ENCODE measurements around the gene CD226.
"Not testable (repeated sequence)": the region's sequence is repeated elsewhere in the genome, so short reads cannot be mapped to it uniquely, and the experiment has no call there.

CD226 gene

DNA sequence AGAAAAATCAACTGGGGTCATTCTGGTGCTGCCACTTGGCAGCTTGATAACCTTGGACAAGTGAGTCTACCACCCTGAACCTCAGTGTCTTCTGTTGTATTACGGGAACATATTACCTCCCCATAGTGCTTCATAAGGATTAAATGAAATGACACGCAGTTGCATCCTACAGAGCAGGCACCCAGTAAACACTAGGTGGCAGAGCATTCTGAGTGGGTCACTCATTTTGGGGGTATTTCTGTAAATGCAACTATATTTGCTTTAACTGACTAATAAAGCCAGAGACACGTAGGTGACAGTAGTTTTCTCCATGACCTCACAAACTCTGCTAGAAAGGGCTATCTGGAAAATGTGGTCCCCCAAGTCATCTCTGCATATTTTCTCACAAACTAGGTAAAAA, 4.7 kb downstream of the CD226 start:
- no peak for DNase-seq (ENCODE audit: low spot score)
- TF ChIP-seq CTCF (IDR thresholded peaks at IDR 0.05; ENCODE audit: borderline replicate concordance, control extremely low read depth, extremely low read depth, insufficient read depth, missing control alignments): peak; percentile 9
- in situ Hi-C loops (cut with MboI; ENCODE audit: low sequenced_read_pairs, unreplicated experiment): no loop called here

DNA sequence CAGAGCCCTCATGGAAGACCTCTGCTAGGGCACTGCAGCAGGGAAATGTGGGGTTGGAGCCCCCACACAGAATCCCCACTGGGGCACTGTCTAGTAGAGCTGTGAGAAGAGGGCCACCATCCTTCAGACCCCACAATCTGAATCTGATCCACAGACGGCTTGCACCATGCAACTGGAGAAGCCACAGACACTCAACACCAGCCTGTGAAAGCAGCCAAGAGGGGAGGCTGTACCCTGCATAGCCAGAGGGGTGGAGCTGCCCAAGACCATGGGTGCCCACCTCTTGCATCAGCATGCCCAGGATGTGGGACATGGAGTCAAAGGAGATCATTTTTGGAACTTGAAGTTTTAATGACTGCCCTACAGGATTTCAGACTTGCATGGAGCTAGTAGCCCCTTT, 6.5 kb downstream of the CD226 start:
- TF ChIP-seq CTCF (IDR thresholded peaks at IDR 0.05; ENCODE audit: borderline replicate concordance, control extremely low read depth, extremely low read depth, insufficient read depth, missing control alignments): no peak
- no peak for DNase-seq (ENCODE audit: low spot score)
- in situ Hi-C loops (cut with MboI; ENCODE audit: low sequenced_read_pairs, unreplicated experiment): no loop called here

DNA sequence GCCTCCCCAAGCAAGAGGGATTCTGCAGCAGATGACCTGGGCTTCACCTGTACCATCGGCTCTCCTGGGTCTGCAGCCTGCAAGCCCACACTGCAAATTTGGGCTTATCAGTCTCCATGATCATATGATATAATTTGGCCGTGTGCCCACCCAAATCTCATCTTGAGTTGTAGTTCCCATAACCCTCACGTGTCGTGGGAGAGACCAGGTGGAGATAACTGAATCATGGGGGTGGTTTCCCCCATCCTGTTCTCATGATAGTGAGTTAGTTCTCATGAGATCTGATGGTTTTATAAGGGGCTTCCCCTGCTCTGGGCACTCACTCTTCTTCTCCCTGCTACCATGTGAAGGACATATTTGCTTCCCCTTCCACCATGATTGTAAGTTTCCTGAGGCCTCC, 7.9 kb downstream of the CD226 start:
- DNase-seq (ENCODE audit: low spot score); in situ Hi-C loops (cut with MboI; ENCODE audit: low sequenced_read_pairs, unreplicated experiment): not testable (repeated sequence)

- TF ChIP-seq CTCF (IDR thresholded peaks at IDR 0.05; ENCODE audit: borderline replicate concordance, control extremely low read depth, extremely low read depth, insufficient read depth, missing control alignments): no peak
- in situ Hi-C loops (cut with MboI; ENCODE audit: low sequenced_read_pairs, unreplicated experiment): no loop called here
- no peak for DNase-seq (ENCODE audit: low spot score)
Observed at GRCh38 chr18:69936191-69936558, 11.5 kb downstream of the CD226 start.

DNA sequence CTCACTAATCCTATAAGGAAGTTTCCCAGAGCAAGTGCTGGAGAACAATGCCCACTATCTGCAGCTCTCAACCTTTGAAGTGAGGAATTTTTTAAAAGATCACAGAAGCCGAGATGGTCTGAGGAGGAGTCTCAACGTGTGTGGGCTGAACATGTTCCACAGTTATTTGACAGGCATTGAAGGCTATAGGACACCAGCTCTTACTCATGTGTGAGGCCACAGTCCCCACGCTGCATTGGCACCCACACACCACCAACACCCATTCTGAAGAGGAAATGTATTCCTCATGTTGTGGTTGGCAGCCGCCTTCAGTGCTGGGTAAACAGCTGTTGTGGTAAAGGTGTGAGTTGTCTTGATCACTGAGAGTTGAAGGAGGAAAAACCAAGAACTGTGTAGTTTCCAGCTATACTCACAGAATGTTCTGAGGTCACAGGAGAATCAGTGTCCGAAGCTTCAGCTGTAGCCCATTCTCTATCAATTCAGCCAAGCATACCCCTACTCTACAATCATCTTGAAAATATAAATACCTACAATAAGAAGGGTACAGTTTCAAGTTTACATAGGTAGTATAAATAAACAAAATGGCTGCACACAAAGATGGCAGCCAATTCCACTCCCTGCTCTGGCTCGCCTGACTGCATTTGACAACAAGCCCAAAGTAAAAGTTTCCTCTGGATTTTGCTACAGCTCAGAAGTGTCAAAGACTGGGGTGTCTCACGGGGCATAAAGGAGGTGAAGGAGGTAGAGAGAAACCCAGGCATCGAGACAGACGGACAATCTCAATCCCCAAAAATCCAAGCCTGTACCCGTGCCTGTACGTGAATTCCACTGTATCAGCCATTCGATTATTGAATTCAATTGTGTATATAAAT, 12.1 kb downstream of the CD226 start:
- no peak for TF ChIP-seq CTCF (IDR thresholded peaks at IDR 0.05; ENCODE audit: borderline replicate concordance, control extremely low read depth, extremely low read depth, insufficient read depth, missing control alignments)
- DNase-seq (ENCODE audit: low spot score): no peak
- in situ Hi-C loops (cut with MboI; ENCODE audit: low sequenced_read_pairs, unreplicated experiment): no loop called here

- in situ Hi-C loops (cut with MboI; ENCODE audit: low sequenced_read_pairs, unreplicated experiment): no loop called here
- no peak for TF ChIP-seq CTCF (IDR thresholded peaks at IDR 0.05; ENCODE audit: borderline replicate concordance, control extremely low read depth, extremely low read depth, insufficient read depth, missing control alignments)
- DNase-seq (ENCODE audit: low spot score): no peak
Observed at GRCh38 chr18:69934601-69935265, 12.9 kb downstream of the CD226 start.
